AG08395 (cell line): ENCODE measurements around the gene ZBTB46.

Experiments used
- DNase-seq: peaks from one replicate; pipeline ENCODE4 v3.0.0; 2012; ENCODE audit warnings: mixed read lengths, low spot score

ZBTB46 gene

DNA sequence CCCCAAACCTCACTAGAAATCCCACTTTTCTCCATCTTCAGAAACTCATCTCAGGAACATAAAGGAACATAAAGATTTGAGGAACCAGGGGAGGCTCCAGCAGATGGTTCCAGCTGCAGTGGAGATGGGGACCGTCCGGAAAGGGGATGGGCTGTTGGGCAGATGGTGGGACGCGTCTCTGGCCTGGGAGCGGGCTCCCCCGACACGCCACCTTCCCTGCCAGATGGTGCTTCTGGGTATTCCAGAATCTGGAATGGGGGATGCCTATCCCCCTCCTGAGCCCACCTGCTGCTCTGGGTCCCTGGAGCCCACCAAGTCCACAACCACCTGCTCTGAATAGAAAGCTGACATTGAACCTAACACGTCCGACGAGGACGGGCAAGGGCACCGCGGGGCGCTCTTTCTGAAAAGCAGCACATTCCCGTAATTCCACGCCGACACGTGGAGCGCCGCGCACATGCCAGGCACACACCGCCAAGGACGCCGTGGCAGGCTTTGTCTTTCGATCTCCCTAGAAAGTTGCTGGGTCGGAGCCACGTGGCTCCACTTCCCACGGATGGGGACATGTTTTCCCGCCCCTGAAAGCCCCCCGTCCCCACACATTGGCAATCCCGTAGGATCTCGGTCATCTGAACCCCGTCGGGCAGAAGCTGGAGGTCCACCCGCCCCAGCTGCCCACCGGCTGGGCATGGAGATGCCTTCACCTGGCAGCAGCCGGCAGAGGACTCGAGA is 64.2 kb downstream of the ZBTB46 start:
- no peak for DNase-seq

DNA sequence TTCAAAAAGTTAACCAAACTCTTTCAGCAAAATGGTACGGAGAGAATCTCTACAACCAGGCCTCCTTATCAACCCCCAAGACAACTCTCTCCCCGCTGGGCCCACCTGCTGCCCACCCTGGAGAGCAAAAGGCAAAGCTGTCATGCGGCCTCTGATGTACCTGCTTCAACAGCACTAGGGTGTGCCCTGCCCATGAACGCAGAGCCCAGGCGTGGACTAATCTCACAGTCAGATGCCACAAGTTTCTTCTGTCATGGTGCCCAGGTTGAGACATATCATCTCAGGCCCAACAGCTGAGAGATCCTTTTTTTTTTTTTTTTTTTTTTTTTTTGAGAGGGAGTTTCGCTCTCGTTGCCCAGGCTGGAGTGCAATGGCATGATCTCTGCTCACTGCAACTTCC is 65.2 kb downstream of the ZBTB46 start:
- DNase-seq: no peak

DNA sequence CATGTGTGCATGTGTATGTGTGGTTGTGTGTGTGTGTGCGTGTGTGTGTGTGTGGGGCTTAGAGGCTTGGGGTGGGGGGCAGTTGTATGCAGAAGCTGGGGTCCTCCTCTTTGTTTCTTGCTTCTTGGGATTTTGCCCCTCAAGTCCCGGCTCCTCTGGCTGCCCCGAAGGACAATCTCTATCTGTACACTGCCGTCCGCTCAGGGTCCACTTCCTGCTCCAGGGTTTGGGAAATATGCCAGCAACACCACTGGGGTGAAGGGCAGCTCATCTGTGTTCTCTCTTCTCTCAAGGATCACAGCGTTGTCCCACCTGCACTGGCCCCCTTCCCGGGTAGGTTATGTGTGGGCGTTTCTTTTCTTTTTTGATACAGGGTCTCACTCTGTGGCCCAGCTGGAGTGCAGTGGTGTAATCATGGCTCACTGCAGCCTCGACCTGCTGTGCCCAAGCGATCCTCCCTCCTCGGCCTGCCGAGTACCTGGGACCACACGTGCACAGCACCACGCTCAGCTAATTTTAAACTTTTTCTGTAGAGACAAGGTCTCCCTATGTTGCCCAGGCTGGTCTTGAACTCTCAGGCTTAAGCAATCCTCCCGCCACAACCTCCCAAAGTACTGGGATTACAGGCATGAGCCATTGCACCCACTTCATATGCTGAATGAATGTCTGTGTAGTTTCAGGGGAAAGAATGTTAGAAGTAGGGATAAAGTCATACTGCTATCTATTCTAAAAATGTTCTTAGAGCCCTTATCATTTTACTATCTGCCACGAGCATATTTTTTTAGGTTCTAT is 65.8 kb downstream of the ZBTB46 start:
- DNase-seq: no peak

DNA sequence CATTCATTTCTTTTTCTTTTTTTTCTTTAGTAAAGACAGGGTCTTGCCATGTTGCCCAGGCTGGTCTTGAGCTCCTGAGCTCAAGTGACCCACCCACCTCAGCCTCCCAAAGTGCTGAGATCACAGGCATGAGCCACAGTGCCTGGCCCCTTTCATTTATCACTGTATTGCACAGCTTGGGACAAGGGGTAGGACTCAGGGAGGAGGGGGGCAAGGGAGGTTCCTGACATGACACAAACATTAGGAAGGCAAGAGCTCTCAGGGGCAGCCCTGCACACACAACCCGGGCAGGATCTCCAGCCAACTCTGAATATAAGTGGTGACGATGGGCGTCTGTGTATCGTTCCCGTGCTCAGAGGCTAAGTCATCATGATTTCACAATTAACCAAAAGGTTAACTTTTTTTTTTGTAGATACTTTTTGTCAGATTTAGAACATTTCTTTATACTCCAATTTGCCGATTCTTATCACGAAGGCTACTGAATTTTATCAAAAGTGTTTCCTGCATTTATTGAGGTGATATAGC is 71.6 kb downstream of the ZBTB46 start:
- DNase-seq: no peak

DNA sequence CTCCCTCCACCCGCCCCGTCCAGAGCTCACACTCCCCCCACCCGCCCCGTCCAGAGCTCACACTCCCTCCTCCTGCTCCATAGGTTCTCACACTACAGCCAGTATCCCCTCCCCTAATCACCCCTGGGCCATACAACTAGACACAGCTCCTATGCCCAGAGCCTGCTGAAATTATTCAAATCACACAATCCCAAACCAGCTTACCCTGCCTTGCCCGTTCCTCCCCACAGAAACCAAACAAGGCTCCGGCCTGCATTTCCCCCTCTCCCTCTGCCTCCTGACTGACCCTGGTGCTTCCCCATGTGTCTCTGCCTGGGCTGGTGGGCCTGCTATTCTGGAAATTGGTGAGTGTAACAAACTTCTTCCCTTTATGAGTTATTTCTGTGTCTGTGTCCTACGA is 72.9 kb downstream of the ZBTB46 start:
- DNase-seq: no peak

DNA sequence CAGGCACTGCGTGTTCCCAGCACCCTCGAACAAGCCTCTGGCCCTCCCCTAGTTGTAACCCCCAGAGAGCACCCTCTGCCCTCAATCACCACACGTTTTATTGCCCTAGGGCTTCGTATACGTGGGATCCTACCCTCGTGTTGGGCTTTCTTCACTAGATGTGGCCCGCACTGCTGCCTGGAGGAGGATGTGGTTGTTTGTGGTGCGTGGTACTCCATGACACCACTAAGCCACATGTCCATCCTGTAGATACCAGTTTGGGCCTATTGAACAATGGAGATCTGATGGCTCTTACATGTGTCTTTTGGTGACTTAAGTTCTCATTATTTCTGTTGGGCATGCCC is 74.4 kb downstream of the ZBTB46 start:
- DNase-seq: no peak

DNA sequence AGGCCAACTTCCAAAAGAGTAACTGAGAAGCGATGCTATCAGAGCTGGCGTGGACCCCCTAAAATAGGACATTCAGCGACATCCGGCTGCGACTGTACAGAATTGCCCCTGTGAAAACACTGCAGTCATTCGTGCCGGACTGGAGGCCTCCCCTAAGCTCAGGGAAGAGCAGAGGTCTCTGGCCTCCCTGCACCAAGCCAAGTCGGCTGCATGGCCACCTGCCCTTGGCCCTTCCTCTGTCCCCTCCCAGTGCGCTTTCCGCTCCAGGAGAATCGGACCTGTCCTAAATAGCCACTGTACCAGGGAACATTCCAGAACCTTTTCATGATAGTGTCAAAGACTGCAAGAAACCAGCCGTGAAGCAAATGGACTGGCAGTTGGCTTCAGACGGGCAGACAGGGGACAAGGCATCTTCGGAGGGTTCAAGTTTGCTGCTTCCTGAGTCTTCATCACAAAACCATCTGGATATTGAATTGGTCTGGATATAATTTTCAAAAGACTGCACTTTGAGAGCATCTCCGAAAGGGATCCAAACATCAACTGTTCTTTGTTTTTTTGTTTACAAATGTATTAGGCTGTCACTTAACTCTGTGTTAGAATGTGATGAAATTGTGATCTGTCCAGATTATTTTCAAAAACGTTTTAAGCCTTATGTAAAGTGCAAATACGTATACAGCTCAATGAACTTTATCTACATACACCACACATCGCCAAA is 75.0 kb downstream of the ZBTB46 start:
- DNase-seq: no peak

DNA sequence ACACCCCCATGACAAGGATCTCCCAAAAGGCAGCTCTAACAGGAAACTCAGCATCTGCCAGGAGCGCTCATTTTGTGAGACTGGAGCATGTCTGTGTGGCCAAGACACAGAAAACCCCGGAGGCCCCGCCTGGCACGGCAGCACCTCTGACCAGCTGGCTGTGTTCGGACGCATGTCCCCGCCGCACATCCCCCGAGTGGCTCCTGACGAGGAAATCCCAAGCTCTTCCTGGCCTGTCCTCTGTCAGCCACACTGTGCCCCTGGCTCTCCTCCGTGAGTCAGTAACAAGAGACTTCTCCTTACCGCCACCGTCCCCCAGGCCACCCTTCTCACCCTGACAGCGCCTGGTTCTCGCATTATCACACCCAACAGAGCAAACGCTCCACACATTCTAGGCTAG is 77.1 kb downstream of the ZBTB46 start:
- DNase-seq: no peak

DNA sequence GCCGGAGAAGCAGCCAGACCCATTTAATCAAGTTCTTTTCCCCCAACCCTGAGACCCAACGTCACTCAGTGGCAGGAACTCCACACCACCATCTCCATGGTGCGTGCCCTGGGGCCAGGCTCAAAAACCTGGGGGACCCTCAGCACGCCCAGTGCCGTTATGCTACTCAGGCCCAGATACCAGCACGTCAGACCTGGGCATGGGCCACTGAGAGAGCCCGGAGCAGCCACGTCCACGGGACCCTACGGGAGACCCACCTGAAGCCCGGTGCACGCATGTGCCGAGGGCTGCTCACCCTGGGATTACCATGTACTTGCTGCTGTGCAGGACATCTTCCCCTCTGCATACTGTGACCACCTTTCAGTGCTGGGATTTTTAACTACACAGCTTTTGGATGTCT is 77.7 kb downstream of the ZBTB46 start:
- no peak for DNase-seq

DNA sequence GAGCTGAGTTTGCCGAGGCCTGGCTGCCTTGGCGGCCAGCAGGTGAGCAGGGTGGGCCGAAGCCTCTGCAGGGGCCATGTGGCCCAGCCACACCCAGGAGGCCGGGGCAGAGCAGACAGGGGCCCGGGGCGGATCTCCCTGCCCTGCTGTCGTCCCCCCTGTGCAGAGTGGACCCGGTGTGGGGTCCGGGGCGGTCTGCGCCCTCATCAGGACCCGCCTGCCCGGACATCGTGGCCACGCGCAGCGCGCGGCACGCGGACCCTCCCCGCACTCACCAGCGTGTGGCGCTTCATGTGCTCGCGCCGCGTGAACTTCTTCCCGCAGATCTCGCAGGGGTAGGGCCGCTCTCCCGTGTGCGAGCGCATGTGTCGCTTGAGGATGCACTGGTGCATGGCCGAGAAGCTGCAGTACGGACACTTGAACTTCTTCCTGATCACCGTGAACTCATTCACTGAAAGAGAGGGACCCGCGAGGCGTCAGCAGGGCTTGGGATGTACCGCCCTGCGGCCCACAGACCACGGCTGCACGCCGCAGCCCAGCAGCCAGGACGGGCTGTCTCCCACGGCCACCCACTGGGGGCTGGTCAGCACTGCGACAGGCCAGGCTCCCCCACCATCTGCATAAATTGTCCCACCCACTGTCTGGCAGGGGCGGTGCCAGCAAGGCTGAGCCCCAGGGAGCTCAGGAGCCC is 78.5 kb downstream of the ZBTB46 start:
- no peak for DNase-seq

DNA sequence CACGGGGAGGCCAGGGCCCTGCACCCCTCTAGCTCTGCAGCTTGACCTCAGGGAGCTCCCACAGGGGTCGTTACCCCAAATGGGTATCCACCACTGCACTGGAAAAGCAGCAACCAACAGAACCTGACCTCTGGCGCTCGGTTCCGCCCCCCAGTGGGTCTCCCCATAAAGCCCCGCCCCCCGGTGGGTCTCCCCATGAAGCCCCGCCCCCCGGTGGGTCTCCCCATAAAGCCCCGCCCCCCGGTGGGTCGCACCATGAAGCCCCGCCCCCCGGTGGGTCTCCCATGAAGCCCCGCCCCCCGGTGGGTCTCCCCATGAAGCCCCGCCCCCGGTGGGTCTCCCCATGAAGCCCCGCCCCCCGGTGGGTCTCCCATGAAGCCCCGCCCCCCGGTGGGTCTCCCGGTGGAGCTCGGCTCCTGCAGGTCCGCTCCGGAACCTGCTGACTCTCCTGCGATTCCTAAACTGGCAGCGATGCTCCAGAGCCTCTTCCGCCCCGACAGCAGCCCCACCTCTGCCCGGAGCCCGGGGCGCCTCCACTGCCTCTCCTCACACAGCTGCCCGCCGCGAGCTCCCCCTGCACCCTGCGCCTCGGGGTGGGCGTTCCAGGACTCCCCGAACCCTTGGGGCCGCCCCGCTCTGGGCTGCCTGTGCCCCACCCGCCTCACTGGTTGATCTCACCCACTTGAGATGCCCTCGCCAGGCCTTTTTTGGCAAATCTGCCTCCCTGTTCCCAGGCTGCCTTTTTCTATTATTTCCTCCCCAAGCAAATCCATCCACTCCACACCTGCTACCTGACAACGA is 79.4 kb downstream of the ZBTB46 start:
- DNase-seq: no peak

DNA sequence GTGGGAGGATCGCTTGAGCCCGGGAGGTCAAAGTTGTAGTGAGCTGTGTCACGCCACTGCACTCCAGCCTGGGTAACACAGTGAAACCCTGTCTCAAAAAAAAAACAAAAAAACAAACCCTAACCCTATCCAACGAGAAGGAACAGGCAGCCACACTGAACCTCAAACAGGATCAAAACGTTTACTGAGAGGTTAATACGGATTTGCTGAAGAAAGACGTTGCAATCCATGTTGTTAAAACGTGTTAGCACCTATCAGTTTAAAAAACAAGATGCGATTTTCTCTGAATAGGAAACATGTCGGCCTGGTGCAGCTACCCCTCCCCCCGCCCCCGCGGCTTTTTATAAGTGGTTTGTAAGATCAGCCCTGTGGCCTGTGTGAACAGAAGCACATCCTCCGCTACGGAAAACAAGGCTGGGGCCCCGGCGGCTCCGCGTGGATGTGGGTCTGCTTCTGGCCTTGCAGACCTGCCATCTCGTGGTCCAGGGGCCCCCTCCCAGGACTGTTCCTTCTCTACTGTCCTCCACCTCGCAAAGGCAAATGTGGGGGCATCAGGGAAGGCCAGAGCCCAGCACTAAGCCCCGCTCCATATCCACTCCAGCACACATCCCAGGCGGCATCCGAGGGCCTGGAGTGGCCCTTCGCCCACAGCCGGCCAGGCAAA is 80.1 kb downstream of the ZBTB46 start:
- no peak for DNase-seq

DNA sequence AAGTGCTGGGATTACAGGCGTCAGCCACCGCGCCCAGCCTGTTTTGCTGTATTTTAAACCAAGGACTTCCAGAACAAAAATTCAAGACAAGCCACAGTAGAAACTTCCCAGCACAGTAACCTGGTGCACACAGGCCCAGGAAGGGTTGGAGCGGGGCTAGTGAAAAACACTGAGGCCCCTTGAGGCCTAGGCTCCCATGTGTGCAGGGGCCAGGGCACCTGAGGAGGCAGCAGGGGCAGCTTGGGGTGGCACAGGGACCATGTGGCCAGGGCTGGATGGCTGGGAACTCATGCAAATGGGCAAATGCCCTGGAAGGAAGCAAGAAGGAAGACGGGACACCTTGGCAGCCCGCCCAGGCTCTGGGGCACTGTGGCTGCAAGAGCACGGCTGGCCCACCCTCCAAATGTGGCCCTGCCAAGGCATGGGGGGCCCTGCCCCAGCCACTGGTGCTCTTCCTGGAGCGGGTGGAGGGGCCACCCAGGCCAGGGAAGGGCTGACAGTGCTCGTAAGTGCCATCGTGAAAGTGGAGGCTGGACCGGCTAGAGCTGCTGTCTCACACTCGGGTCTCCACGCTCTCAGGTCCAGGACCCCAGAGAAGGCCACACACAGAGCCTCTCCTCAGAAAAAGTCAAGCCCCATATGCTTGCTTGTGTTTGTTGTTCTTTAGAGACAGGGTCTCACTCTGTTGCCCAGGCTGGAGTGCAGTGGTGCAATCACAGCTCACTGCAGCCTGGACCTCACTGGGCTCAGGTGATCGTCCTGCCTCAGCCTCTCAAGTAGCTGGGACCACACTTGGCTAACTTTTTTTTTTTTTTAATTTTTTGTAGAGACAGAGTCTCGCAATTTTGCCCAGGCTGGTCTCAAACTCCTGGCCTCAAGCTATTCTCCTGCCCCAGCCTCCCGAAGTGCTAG is 81.2 kb downstream of the ZBTB46 start:
- no peak for DNase-seq

DNA sequence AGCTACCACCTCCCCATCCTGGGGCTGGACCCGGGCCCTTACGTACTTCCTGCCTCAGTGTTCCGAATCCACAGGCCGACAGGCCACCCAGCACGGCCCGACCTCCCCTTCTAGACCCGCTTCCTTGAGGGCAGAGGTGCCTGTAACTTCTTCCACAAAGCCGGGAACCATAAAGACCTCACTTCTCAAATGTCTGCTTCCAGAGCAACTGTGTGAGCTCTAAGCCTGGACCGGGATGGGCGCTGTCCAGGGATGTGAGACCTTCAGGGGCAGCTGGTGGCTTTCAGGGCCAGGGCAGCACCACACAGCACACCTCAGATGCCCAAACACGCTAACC is 82.2 kb downstream of the ZBTB46 start:
- no peak for DNase-seq

DNA sequence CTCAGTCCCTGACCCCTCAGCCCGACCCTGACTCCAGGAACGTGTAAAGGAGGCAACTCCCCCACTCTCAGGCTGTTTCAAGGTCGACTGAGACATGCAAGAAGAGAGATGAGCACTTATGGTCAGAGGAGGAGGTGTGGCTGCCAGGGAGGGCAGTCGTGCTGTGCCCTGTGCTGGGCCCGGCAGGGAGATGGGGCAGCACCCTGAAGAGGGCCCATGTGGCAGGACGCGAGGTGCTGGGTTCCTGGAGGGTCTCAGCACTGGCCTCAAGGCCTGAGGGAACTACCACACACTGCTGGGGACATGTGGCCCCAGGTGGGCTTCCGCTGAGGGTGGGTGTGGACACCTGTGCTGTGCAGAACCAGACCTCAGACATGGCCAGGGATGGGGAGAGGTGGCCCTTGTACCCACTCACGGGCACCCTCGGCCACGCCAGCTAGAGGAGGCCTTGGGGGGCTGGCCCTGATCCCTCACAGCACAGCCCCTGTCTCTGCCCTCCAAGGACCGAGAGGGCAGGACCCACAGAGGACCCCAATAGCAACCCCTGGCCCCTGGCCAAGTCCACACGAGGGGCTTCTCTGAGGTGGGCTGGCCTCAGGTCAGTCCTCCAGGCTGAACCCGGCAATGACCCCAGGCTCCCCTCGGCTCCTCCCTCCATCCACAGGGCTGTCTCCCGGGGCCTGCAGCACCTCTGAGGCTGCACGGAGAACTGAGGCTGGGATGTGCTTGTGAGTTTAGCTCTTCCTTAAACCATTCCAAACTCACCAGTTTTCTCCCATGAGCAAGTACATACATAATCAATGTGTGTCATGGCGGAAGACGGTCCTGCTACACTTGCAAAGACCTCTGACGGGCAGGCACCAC is 82.8 kb downstream of the ZBTB46 start:
- DNase-seq: no peak

DNA sequence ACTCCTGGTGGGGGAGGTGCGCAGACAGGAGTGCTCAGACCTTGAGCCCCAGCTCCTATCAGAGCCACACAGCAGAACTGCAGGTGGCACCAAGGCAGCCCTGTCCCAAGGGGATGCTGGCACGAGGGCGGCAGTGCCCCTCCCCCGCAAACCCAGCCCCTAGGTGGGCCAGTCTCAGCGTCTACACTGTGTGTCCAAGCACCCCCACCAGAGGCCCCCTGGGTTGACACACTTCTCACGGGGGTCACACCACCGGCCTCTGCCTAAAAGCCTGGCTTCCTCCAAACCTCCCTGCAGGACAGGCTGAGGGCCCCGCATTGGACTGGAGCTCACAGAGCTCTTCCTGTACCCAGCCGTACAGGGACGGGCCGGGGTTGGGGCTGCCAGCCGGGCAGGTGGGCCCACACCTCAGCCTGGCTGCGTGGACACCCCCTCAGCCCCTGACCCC is 83.4 kb downstream of the ZBTB46 start:
- DNase-seq: no peak

DNA sequence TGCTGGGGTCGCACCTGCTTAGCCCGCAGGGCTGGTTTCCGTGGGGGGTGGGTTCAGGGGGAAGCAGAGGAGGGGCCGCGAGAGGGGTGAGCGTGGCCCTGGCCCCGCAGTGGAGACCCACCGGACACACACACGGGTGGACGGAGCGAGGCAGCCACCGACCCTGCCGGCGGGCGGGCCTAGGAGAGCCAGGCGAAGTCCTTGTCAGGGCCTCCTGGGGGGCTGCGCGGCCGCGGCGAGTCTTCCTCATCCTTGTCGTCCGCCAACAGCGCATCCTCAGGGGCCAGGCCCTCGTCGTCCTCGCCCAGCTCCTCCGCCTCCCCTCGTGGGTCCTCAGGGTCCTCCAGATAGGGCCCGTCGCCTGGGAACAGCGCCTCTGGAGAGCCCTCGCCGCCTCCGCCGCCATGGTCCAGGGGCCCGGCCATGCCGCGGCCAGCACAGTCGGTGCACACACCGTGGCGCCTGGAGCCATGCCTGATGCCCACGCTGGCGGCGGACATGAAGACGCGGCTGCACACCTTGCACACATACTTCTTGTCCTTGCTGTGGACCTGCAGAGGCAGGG is 84.2 kb downstream of the ZBTB46 start:
- no peak for DNase-seq

DNA sequence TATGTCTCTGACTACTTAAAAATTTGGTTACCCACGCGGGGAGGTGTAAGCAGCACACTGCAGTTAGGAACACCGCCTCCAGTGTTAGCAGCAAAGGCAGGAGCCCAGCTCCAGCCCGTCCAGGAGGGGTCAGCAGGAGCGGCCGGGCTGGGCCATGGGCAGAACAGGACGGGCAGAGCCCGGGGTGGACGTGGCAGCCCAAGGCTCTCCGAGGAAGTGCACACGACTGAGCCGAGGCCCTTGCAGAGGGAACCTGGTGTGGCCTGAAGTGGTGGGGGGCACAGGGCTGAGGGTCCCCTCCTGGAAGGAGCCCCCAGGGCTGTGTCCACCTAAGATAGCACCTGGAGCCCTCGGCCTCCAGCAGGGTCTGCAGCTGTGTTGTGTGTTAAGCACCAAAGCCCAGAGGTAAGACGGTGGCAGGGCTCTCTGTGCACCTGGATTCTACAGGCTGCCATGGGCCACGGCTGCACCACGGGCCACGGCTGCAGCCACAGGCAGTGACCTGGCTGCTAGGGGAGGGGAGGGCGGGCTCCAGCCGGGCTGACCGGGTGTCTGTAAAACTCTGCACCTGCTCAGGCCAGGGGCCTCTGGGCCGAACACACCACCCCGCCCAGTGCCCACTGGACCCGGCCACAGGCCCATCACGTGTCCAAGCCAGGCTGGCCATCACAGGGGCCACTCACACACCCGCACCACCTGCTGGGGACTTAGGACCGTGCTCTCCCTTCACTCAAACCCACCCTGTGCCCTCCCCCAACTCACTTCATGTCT is 84.9 kb downstream of the ZBTB46 start:
- no peak for DNase-seq
